Tibial artery (tissue), 4 donors: ENCODE data around the gene SSU72.
A peak's percentile ranks its signal among the peaks of the same experiment; 100 is the strongest.

Experiments
- DNase-seq, 2 donors: peaks; one replicate each; pipeline ENCODE4 v3.0.0-alpha.2; 2019
- H3K27ac ChIP-seq, 2 donors: fragments of 200-600 bp; sonication (generic) in 1 of 2; 1 replicate in 1 of 2; 2 replicates in 1 of 2; pipeline ENCODE4 v1.5.1; 2018 to 2019; ENCODE audit warnings: mild to moderate bottlenecking in 1 of 2
- H3K27me3 ChIP-seq, 2 donors: fragments of 200-600 bp; sonication (generic) in 1 of 2; one replicate each; pipeline versions ENCODE4 v1.5.1 to v1.6.0; 2016 to 2019
- H3K36me3 ChIP-seq, 3 donors: fragments of 200-600 bp; sonication (generic) in 2 of 3; one replicate each; pipeline ENCODE4 v1.5.1; 2016 to 2019; ENCODE audit warnings: mild to moderate bottlenecking in 2 of 3
- H3K4me1 ChIP-seq, 4 donors: fragments of 200-600 bp; sonication (generic) in 2 of 4; 1 replicate in 3 of 4; 2 replicates in 1 of 4; pipeline ENCODE4 v1.5.1; 2016 to 2019
- H3K4me3 ChIP-seq, 2 donors: fragments of 200-600 bp; sonication (generic) in 1 of 2; 1 replicate in 1 of 2; 2 replicates in 1 of 2; pipeline ENCODE4 v1.5.1; 2018 to 2019; ENCODE audit warnings: mild to moderate bottlenecking in 2 of 2
- H3K9me3 ChIP-seq, 3 donors: fragments of 200-600 bp; sonication (generic) in 1 of 3; one replicate each; pipeline ENCODE4 v1.5.1; 2016 to 2019
- CTCF ChIP-seq, 2 experiments: fragments of 200-600 bp in 1 of 2; fragments of 450-650 bp in 1 of 2; IDR thresholded peaks; one replicate each; pipeline ENCODE4 v1.5.1; 2017 to 2019; ENCODE audit warnings: antibody characterized with exemption in 2 of 2, mild to moderate bottlenecking in 1 of 2, moderate library complexity in 1 of 2
- intact Hi-C: fragments of 100-400 bp; cut with DNase I; formaldehyde crosslinking; loops from one replicate; pipeline ENCODE4 v1.15.0; 2023; ENCODE audit warnings: low total_unique reads

Gene SSU72

GRCh38 chr1:1583347-1584010, 8.8 kb upstream of the SSU72 start:
- DNase-seq: no peak
- Histone ChIP-seq H3K4me3 (no peak overlapping the region), H3K9me3 (no peaks in the 10 kb centered on the region), H3K27ac (no peak overlapping the region), H3K27me3 (peaks cover 0 to 42% of the 10 kb centered on the region in 2 donors), H3K4me1 (no peaks in the 10 kb centered on the region), H3K36me3 (no peaks in the 10 kb centered on the region)
- no peak for TF ChIP-seq CTCF (IDR thresholded peaks at IDR 0.05)
- intact Hi-C loops: no loop called here

GRCh38 chr1:1582585-1583346, 8.1 kb upstream of the SSU72 start:
- intact Hi-C loops: no loop called here
- H3K27me3 ChIP-seq: peaks cover 0 to 40% of the 10 kb centered on the region in 2 donors
- H3K27ac ChIP-seq: no peak overlapping the region
- no peaks in the 10 kb centered on the region for H3K9me3 ChIP-seq
- TF ChIP-seq CTCF (IDR thresholded peaks at IDR 0.05): no peak
- DNase-seq: no peak
- H3K4me3 ChIP-seq: no peak overlapping the region
- H3K4me1 ChIP-seq: no peaks in the 10 kb centered on the region
- H3K36me3 ChIP-seq: no peaks in the 10 kb centered on the region

- Histone ChIP-seq H3K36me3 (no peaks in the 10 kb centered on the region), H3K27me3 (peaks cover 0 to 13% of the 10 kb centered on the region in 2 donors), H3K4me3 (no peak overlapping the region), H3K27ac (no peak overlapping the region), H3K9me3 (no peaks in the 10 kb centered on the region), H3K4me1 (peaks cover 0 to 11% (median 6%) of the 10 kb centered on the region in 4 donors)
- TF ChIP-seq CTCF (IDR thresholded peaks at IDR 0.05): no peak
- no peak for DNase-seq
- intact Hi-C loops: no loop called here
These were observed 3.8 kb upstream of the SSU72 start for GRCh38 chr1:1578371-1578940.

GRCh38 chr1:1577367-1578011, 2.8 kb upstream of the SSU72 start:
- intact Hi-C loops: no loop called here
- Histone ChIP-seq H3K4me3 (no peak overlapping the region), H3K36me3 (no peaks in the 10 kb centered on the region), H3K27me3 (peaks cover 0 to 9% of the 10 kb centered on the region in 2 donors), H3K27ac (no peak overlapping the region), H3K4me1 (peaks cover 0 to 21% (median 12%) of the 10 kb centered on the region in 4 donors), H3K9me3 (no peaks in the 10 kb centered on the region)
- DNase-seq: no peak
- no peak for TF ChIP-seq CTCF (IDR thresholded peaks at IDR 0.05)

GRCh38 chr1:1573843-1574720, 581 bp downstream of the SSU72 start:
- H3K27ac ChIP-seq: peak overlapping the region; percentile 98
- H3K36me3 ChIP-seq: peaks cover 0 to 15% (median 0%) of the 10 kb centered on the region in 3 donors
- DNase-seq: peak in 1 of 2 donors; percentile 78
- no peaks in the 10 kb centered on the region for H3K27me3 ChIP-seq
- H3K4me3 ChIP-seq: peak overlapping the region; percentile 81 to 95
- peaks cover 0 to 47% (median 25%) of the 10 kb centered on the region in 4 donors for H3K4me1 ChIP-seq
- no peaks in the 10 kb centered on the region for H3K9me3 ChIP-seq
- intact Hi-C loops: loop anchor here (2.0 kb wide), 1 partner anchor 41 kb away; the partner anchor contains the start of gene MIB2
- TF ChIP-seq CTCF (IDR thresholded peaks at IDR 0.05): no peak
